ENCODE data around the gene CSTF2. TPM values are rescaled to one million over a fixed set of nuclear protein-coding genes. Genes with fewer than 3 reads are reported as not detected.

The CSTF2 gene
- total RNA-seq, 2 donors from 2014 or later = 27.4 to 28.3 TPM

GRCh38 chrX:100863326-100863864 lies 43.2 kb downstream of the CSTF2 start:
- Mint-ChIP-seq H3K4me1 (no peaks in the 10 kb centered on the region), H3K36me3 (ENCODE audit: low read depth) (no peaks in the 10 kb centered on the region), H3K9me3 (peaks cover 34% of the 10 kb centered on the region), H3K4me3 (no peak overlapping the region), H3K27ac (no peak overlapping the region), H3K27me3 (ENCODE audit: insufficient read depth) (no peaks in the 10 kb centered on the region)
- no peaks in the 10 kb centered on the region for H3K36me3 ChIP-seq (ENCODE audit: control insufficient read depth, insufficient read depth, low read length)
- WGBS, 2 experiments (ENCODE audit: insufficient coverage in 1 of 2, insufficient read length in 1 of 2) = 85% methylated on average over 6 of the region's 6 CpGs; no CpG with 5 or more reads in 1 of the 2 experiments
- no peaks in the 10 kb centered on the region for H3K4me1 ChIP-seq (ENCODE audit: control insufficient read depth, insufficient read depth, low read length)
- DNase-seq = no peak
- TF ChIP-seq CTCF (conservative IDR thresholded peaks at IDR 0.05) = no peak
- H3K27me3 ChIP-seq (ENCODE audit: control insufficient read depth, insufficient read depth, low read length, poor library complexity, severe bottlenecking) = no peaks in the 10 kb centered on the region
- H3K4me3 ChIP-seq (ENCODE audit: low read length) = no peak overlapping the region
- H3K27ac ChIP-seq (ENCODE audit: low read depth, low read length) = no peak overlapping the region
- no peaks in the 10 kb centered on the region for H3K9me3 ChIP-seq (ENCODE audit: control insufficient read depth, low read length)
- H3K9ac ChIP-seq (ENCODE audit: extremely low read depth, low read length, poor library complexity, severe bottlenecking) = no peak overlapping the region

DNA sequence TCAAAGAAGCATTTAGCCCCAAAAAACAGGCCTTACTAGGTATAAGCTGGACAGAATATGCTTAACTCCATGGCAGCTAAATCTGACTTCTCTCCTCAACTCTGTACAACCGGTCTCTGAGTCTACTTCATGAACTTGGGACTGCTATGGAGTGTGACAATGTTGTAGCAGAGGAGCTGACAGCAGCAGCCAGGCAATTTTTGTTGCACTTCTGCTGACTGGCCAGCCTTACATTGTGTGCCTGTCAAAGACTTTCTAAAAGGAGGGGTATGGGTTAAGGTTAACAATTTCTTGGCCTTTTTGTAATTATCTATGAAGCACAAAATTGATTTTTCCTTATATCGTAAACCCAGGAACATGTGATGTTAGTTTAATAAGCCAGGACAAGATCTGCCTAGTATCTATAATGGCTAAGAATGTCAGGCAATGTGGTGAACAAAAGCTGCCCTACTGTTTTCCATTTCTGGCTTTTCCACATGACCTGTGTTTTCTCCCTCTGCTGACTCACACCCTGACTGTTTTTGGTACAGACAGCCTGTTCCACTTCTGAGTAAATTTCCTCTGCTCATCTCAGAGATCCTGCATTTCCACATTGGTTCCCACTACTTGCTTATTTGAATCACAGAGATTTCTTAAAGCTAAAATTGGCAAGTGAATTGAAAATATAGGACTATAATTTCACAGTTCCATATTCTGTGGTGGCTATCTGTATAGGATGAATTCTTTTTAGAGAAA lies 44.6 kb downstream of the CSTF2 start:
- Histone ChIP-seq H3K4me1 (ENCODE audit: control insufficient read depth, insufficient read depth, low read length) (no peaks in the 10 kb centered on the region), H3K27me3 (ENCODE audit: control insufficient read depth, insufficient read depth, low read length, poor library complexity, severe bottlenecking) (no peaks in the 10 kb centered on the region), H3K9me3 (ENCODE audit: control insufficient read depth, low read length) (no peaks in the 10 kb centered on the region), H3K27ac (ENCODE audit: low read depth, low read length) (no peak overlapping the region), H3K36me3 (ENCODE audit: control insufficient read depth, insufficient read depth, low read length) (no peaks in the 10 kb centered on the region), H3K4me3 (ENCODE audit: low read length) (no peak overlapping the region), H3K9ac (ENCODE audit: extremely low read depth, low read length, poor library complexity, severe bottlenecking) (no peak overlapping the region)
- Mint-ChIP-seq H3K27me3 (ENCODE audit: insufficient read depth) (no peaks in the 10 kb centered on the region), H3K36me3 (ENCODE audit: low read depth) (no peaks in the 10 kb centered on the region), H3K4me1 (no peaks in the 10 kb centered on the region), H3K27ac (no peak overlapping the region), H3K4me3 (no peak overlapping the region), H3K9me3 (peaks cover 28% of the 10 kb centered on the region)
- TF ChIP-seq CTCF (conservative IDR thresholded peaks at IDR 0.05) = no peak
- DNase-seq = no peak
- 75 to 93% methylated on average over 1 to 2 of the region's 2 CpGs for WGBS, 2 experiments (ENCODE audit: insufficient coverage in 1 of 2, insufficient read length in 1 of 2)

DNA sequence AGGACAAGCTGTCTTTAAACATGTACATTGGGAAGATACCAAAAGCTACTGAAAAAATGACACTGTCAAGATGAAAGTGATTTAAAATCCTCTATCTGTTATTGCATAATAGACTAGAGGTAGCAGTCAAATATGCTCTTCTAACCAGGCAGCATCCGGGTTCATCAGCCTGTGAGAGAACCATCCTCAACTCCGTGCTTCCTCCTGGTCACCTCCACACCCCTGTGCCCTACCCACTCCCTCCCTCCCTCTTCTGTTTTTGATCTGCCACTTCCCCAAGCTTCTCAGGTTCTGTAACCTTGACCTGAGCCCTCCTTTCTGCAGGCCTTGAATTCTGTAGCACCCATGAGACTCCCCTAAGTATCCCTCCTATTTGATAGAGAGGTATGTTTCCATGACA lies 48.1 kb downstream of the CSTF2 start:
- Mint-ChIP-seq H3K4me1 (peaks cover 1% of the 10 kb centered on the region), H3K4me3 (no peak overlapping the region), H3K36me3 (ENCODE audit: low read depth) (no peaks in the 10 kb centered on the region), H3K9me3 (peaks cover 31% of the 10 kb centered on the region), H3K27me3 (ENCODE audit: insufficient read depth) (no peaks in the 10 kb centered on the region), H3K27ac (no peak overlapping the region)
- Histone ChIP-seq H3K4me3 (ENCODE audit: low read length) (no peak overlapping the region), H3K36me3 (ENCODE audit: control insufficient read depth, insufficient read depth, low read length) (no peaks in the 10 kb centered on the region), H3K9me3 (ENCODE audit: control insufficient read depth, low read length) (no peaks in the 10 kb centered on the region), H3K4me1 (ENCODE audit: control insufficient read depth, insufficient read depth, low read length) (no peaks in the 10 kb centered on the region), H3K27ac (ENCODE audit: low read depth, low read length) (no peak overlapping the region), H3K9ac (ENCODE audit: extremely low read depth, low read length, poor library complexity, severe bottlenecking) (no peak overlapping the region), H3K27me3 (ENCODE audit: control insufficient read depth, insufficient read depth, low read length, poor library complexity, severe bottlenecking) (no peaks in the 10 kb centered on the region)
- DNase-seq = no peak
- 85% methylated on average over 2 of the region's 2 CpGs; no CpG with 5 or more reads in 1 of the 2 experiments for WGBS, 2 experiments (ENCODE audit: insufficient coverage in 1 of 2, insufficient read length in 1 of 2)
- no peak for TF ChIP-seq CTCF (conservative IDR thresholded peaks at IDR 0.05)
